Retinal pigment epithelial cell (primary cell): Measurements from ENCODE around the gene IGIP.
A peak's percentile ranks its signal among the peaks of the same experiment; 100 is the strongest.

Experiments
- DNase-seq: peaks from one replicate; pipeline ENCODE4 v3.0.0-alpha.2; 2010; ENCODE audit warnings: low read depth
- H3K4me3 ChIP-seq: 2 replicates; pipeline ENCODE4 v1.5.1; 2011; ENCODE audit warnings: mild to moderate bottlenecking, low read length, control low read depth, moderate library complexity
- TF ChIP-seq, protein P1 (sequence below): conservative IDR thresholded peaks from 2 replicates; pipeline ENCODE4 v1.5.1; 2011; ENCODE audit warnings: low read depth, low read length, control low read depth, inconsistent platforms

Gene IGIP

DNA sequence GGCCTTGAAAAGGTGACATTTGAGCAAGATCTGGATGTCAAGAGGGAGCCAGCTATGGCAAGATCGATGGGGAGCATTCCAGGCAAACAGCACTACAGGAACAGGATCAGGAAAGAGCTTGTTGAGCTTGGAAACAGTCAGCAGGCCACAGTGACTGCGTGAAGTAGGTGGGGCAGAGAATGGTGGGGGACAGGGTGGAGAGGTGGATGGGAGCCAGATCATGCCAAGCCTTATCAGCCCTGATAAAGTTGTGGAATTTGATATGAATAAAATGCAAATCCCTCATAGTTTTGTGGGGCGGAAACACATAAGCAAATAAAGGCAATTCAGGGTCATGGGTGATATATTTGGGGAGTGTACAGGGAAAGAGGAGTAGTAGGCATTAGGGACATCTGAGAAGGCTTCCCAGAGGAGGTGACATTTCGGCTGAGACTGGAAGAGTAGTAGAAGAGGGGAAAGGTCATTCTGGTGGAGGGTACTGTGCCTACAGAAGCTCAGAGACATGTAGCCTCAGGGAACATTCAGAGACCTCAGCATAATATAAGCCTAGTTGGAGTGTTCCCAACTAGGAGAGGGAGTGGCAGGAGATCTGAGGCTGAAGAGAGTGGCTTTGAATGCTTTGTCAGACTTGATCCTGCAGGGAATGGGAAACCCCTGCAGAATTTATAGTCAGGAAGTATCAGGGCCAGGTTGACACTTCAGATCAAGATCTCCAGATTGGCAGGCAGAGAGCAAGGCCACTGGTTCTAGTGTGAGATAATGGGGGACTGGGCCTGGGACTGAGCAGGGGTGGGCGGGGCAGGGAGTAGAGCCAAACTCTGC is 39.6 kb downstream of the IGIP start:
- no peak for DNase-seq
- TF ChIP-seq, protein P1, sequence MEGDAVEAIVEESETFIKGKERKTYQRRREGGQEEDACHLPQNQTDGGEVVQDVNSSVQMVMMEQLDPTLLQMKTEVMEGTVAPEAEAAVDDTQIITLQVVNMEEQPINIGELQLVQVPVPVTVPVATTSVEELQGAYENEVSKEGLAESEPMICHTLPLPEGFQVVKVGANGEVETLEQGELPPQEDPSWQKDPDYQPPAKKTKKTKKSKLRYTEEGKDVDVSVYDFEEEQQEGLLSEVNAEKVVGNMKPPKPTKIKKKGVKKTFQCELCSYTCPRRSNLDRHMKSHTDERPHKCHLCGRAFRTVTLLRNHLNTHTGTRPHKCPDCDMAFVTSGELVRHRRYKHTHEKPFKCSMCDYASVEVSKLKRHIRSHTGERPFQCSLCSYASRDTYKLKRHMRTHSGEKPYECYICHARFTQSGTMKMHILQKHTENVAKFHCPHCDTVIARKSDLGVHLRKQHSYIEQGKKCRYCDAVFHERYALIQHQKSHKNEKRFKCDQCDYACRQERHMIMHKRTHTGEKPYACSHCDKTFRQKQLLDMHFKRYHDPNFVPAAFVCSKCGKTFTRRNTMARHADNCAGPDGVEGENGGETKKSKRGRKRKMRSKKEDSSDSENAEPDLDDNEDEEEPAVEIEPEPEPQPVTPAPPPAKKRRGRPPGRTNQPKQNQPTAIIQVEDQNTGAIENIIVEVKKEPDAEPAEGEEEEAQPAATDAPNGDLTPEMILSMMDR: no peak
- H3K4me3 ChIP-seq: no peak overlapping the region

DNA sequence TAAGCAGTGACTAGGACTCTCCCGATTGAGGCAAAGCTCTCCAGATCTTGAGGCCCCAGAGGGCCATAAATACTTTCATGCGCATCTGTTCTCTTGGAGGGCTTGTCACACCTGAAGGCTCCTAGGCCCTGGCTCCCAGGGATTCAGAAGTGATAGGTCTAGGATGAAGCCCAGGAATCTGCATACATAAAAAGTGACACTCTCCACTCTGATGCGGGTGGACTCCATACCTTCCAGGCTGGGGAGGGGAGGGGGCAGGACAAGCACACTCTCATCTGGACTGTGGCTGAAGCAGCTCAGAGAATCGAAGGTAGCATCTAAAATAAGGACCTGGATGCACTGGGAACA is 40.2 kb downstream of the IGIP start:
- no peak overlapping the region for H3K4me3 ChIP-seq
- DNase-seq: no peak
- TF ChIP-seq, protein P1: no peak

DNA sequence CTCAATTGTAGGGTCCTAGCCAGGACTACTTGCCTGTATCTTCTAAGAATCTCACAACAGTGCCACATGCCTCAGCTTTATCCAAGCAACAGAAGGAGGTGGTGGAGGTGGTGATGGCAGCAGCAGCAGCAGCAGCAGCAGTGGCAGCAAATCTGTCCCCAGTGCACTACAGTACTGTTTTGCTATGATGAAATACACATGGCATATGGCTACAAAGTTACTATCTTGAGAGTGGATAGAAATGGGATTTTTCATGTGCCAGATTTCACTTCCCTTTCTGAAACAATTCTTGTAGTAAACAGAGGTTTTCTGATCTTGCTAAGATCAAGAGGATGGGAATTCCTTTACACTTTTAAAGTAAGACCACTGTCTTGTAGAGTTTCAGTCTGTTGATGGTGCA is 41.2 kb downstream of the IGIP start:
- TF ChIP-seq, protein P1: no peak
- DNase-seq: no peak
- no peak overlapping the region for H3K4me3 ChIP-seq

DNA sequence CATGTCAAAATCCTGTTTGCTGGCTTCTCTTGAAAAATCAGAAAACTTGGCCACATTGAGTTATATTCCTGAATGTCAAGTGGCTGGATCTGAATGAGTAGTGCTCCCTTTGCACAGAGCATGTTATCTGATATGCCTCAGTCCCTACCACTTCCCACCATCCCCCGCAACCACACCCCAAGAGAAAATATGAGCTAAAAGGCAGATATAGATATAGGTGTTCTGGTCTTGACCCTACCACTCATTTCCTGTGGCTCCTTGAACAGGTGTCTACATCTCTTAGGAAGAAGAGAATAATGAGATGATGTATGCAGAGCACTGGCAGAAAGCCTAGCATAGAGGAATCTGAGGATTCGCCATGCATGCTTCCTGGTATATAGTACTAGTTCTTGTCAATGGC is 42.6 kb downstream of the IGIP start:
- no peak for DNase-seq
- no peak overlapping the region for H3K4me3 ChIP-seq
- TF ChIP-seq, protein P1: no peak

DNA sequence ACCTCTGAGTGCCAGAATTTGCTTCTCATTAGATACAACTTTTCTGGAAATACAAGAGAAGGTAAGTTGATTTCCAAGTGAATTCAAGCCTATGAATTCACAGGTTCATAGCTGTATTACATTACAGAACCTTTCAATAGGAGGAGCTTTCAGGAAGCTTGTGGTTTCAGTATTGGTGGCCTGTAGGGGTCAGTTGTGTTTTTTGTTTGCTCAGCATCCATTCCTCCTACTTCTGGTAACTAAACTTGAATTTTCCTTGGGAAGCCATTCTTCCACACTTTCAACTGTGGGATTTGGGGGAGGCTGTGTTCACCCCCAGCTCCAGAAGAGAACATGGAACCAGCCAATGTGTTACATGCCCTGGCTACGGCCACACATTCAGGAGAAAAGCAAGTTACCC is 43.7 kb downstream of the IGIP start:
- no peak for DNase-seq
- no peak overlapping the region for H3K4me3 ChIP-seq
- TF ChIP-seq, protein P1: peak; percentile 36

DNA sequence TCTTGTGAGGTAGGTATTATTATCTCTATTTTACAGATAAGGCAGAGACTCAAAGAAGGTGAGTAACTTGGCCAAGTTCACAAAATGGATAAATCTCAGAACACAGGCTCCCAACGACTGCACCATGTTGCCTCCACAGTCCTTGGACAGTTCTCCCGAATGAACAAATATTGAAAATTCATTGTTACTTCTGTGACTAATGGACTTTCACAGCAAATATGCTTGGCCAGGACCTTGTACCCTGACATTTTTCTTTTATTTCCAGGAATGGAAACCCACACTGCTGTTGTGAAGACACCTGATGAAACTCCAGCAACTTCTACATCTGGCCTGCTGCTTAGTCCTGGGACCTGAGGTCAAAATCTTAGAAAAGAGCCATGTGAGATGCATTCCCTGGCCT is 46.7 kb downstream of the IGIP start:
- no peak for DNase-seq
- TF ChIP-seq, protein P1: no peak
- H3K4me3 ChIP-seq: no peak overlapping the region

DNA sequence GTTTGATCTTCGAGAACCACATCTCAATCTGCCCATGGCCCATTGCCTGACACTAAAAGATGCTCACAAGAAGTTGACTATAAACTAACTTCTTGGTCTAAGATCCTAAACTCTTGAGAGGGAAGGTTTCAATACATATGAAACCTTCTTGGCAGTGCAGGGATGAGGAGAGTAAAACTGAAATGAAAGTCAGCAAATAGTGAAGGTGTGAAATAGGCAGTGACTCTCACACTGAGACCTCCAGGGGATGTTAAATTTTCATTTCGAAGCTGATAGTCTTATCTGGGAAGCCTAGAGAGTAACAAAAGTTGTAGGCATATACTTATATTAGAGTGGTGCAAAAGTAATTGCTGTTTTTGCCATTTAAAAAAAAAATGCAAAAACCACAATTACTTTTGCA is 48.3 kb downstream of the IGIP start:
- H3K4me3 ChIP-seq: no peak overlapping the region
- no peak for DNase-seq
- TF ChIP-seq, protein P1: no peak
